Putamen (tissue), 1 donor: Measurements from ENCODE around the gene KRT85.
A peak's percentile ranks its signal among the peaks of the same experiment; 100 is the strongest.

Experiments used
- DNase-seq: peaks from one replicate; pipeline ENCODE4 v3.0.0-alpha.2; 2016; ENCODE audit warnings: low spot score

Gene KRT85

DNA sequence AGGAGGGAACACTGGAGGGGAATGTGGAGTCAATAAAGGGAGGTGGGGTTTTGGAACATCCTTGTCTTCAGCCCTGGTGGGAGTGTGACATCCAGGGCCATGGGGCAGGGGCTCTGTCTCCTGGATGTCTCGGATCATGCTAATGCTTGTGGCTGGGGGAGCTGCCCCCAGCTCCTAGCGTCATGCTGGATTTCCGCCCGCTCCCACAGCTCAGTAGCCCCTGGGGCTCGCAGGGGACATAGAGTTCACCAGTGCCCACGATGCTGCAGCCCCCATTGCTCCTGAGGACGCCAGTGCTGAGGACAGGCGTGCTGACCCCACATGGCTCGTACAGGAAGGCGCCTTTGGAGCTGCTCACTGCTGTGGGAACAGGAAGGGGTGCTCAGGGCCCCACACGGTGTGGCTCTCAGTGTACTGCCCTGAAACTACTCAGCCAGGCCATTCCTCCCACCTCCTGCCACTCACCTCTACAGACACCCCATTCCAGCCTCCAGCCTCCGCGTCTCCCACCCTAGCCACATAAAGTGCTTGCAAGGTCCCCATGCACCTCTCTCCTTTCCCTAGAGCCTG lies 27.6 kb upstream of the KRT85 start:
- no peak for DNase-seq

DNA sequence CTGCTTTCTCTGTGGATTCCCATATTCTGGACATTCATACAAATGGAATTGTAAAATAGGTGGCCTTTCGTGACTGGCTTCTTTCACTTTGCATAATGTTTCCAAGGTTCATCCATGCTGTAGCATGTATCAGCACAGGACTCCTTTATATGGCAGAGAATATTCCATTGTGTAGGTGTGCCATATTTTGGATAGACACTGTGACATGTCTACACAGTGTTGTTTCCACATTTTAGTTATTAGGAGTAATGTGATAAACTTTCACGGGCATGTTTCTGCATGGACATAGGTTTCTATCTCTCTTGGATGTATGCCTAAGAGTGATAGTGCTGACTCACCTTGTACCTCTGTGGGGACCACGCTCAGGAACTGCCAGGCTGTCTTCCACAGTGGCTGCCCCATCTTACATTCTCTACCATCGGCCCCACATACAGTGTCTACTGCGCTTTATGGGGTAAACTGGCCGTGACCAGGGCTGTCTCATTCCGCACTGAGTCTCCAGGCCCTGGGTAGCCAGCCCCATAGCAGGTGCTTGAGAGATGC lies 25.3 kb upstream of the KRT85 start:
- DNase-seq, result no peak

DNA sequence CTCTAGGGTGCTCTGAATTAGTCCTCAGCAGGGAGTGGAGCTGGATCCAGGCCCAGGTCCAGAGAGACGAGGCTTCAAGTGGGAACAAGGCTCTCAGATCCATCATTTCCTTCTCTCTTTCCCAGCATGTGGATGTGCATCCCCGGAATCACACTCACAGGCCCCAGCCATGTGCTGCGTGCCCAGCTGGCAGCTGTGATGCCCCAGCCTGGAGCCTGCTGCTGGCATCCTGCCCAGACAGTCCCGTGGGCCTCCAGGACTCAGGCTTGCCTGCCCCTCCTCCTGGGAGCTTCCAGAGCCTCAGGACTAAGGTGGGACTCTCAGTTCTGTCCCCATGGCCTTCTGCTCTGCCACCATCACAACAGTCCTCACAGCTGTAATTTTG lies 24.3 kb upstream of the KRT85 start:
- DNase-seq, result peak; percentile 41

DNA sequence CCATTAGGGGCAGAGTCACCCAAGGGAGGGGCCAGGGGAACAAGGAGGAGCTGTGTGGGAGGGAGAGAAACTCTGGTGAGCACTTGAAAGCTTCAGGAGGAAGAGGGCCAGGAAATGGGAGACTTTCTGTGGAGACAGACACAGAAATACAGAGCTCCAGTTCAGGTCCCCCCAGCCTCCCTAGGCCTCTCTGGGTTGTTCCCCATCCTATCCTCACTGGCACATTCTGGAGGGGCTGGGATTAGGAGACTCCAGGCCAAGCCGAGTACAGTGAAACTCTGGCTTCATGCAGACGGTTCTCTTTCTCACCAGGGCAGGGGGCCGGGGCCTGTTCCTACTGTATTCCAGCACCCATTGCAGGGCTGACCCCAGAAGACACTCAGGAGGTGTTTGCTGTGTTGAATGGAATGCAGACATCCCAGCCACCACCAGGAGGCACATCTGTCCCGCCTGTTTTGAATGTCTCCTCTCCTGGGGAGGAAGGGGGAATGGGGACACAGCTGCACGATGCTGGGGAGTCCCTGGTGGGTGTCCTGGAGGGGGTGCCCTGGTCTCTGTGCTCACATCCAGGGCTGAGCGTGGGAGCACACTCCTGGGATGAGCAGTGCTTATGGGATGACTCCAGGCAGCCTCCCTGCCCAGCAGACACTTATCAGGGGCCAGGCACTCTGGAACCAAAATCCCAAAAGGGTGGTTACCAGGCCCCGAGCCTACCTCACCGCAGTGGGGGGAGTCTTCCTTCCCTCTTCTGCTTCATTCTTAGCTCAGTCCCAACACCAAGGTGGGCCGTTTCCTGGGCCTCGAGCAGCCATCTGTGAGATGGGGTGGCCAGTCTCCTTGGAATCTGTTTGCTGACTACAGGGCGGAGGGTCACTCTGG lies 23.7 kb upstream of the KRT85 start:
- DNase-seq, result no peak

DNA sequence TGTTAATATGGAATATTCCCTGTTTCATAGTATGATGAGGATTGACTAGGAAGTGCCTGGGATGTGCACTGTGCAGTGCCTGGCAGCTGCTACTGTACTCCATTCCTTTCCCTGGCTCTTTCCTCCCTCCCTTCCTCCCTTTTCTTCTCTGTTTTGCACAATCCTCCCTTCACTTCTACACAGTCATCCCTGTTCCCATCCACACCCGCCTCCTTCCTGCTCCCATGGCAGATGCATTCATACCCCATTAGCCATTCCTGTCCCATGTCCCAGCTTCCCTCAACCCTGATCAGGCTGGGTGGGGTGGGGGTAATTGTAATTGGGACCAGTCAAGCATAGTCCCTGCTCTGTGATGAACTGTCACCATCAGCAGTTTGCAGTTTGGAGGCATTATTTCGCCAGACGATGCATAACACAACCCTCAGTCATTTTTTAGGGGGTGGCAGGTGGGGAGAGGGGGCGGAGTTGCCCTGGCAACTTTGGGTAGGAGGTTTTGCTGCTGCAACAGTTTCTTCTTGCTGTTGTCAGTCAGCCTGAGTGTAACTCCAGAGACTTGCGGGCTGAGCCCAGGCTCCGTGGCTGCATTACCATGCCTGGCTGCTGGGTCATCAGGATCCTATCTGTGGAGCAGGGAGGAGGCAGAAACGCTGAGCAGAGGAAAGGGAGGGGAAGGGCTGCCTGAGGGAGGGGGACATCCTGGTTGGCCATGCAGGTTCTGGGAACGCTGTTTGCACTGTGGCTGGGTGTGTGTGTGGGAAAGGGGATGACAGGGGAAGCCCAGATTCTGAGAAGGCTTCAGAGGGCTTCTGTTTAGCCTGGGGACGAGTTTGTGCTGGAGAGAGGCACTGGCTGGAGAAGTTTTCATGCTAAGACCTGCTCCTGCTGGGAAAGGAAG lies 22.3 kb upstream of the KRT85 start:
- DNase-seq, result peak; percentile 74

DNA sequence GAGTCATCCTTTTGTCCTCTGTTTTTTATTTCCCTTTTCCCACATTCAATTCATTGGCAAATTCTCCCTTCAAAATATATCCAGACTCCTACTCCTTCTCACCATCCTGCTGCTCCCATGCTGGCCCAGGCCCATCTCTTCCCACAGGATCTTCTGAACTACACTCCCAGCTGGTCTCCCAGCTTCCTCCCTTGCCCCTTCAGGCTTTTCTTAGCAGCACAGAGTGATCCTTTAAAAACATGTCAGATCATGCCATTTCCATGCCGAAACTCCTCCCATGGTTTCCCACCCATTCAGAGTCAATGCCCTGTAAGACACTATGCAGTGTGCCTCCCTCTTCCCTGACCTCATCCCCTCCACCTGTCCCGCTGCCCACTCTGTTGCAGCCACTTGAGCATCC lies 20.6 kb upstream of the KRT85 start:
- no peak for DNase-seq

DNA sequence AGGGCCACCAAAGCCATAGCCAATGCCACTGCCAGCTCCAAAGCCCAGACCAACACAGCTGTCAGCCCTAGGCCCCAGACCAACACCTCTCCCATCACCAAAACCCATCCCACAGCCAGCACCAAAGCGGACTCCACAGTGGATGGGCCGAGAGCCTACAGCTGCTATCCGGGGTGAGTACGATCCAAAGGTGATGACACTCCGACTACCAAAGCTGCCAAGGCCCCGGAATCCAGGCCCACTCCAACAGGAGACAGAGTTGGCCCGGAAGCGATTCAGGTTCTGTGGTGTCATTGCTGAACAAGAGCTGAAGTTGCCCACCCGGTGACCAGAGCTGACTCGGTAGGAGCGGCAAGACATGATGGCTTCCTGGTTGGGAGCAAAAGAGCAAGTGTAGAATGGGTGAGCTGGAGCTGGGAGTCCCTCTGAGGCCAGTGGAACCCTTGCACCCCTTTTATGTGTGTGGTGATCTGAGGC lies 18.0 kb upstream of the KRT85 start, which contains the start of gene KRT84:
Gene KRT84 (minus strand): TSS at position 427 of the 477 bp plus-strand sequence. CDS start 67 bp downstream, at position 360.
- no peak for DNase-seq

DNA sequence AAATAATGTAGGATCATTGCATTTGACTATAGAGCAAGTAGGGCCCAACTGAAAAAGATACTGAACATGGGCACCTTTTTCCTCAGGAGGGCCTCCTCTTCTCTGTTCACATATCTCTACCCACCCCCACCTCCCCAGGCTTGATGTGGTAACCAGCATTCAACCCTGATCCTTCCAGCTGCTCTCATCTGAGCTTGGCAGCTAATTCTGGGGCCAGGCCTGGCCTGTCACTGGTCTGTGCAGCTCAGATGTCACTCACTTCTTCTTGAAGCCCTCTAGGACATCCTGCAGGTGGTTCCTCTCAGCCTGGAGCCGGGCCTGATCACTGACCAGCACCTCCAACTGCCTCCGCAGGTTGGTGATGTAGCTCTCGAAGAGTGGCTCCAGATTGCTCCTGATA lies 16.1 kb upstream of the KRT85 start:
- DNase-seq, result no peak

DNA sequence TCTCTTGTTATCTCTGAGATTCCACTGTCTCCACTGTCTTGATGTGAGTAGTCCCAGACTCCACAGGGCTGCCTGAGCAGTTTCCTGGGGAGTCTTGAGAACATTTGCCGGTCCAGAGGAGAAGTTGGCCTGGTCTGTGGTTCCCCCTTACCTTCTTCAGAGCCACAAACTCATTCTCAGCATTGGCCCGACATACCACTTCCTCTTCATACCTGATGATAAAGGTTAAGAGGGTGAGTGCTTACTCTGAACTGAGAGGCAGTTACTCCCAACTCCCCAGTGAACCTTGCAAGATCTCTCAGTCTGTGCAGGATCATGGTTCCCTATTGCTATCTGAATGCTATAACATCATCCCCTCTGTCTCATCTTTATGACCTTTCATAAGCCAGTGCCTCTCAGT lies 15.6 kb upstream of the KRT85 start:
- DNase-seq, result no peak

DNA sequence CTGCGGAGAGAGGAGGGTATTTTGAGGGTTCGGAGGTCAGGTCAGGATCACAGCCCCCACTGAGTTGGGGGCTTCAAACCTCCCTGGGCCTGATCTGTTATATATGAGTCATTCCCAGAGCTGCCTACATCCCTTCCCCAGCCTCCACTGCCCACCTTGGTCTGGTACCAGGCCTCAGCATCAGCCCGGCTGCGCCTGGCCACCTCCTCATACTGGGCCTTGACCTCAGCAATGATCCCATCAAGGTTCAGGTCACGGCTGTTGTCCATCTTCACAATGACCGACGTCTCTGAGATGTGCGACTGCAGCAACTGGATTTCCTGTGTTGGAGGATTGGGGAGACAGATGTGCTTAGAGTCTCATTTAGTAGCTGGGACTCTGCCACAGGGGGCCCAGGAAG lies 13.9 kb upstream of the KRT85 start:
- DNase-seq, result no peak

DNA sequence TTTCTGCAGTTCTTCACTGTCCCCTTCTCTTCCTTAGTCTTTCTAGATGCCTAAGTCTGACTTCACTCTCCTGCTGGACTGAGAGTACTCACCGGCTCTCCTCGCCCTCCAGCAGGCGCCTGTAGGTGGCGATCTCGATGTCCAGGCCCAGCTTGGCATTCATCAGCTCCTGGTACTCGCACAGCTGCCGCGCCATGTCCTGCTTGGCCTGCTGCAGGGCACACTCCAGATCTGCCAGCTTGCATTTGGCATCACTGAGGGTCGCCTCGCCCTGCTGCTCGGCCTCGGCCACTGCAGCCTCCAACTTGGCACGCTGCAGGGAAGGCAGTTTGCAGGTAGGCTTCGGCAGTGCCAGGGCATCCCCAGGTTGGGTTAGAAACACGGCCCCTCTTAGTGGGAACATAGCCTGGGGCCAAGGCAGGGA lies 13.0 kb upstream of the KRT85 start:
- DNase-seq, result peak; percentile 17

DNA sequence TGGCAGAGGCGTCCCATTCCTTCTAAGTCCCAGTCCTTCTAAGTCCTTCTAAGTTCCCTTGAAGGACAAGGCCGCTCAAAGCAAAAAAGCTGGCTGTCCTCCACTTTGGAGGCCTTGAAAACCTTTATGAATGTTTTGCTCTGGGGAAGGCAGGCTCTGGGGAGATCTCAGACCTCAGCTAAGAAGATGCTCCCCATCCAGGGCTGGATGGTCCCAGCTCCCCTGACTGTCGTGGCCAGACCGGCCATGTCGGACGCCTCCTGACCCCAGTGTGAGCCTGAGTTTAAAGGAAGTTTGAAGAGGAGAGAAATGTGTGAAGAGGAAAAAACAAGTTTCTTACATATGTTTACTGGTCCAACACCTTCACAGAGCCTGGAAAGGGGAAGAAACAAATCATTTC lies 12.3 kb upstream of the KRT85 start:
- no peak for DNase-seq

DNA sequence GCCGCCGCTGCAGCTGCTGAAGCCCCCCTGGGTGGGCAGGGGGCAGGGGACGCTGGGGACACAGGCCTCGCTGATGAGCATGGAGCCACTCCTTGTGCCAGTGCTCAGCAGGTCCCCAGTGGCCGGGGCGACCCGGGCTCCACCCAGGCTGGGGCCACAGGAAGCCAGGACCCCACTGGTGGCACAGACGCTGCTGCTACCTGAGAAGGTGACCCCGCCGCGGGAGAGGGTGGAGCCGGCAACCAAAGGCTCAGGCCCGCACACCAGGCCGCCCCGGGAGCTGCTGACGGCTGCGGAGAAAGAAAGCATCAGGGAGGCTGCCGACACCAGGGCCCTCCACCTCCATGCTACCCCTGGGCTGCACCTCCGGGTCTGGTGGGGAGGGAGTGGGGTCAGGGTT lies 10.8 kb upstream of the KRT85 start:
- DNase-seq, result no peak

DNA sequence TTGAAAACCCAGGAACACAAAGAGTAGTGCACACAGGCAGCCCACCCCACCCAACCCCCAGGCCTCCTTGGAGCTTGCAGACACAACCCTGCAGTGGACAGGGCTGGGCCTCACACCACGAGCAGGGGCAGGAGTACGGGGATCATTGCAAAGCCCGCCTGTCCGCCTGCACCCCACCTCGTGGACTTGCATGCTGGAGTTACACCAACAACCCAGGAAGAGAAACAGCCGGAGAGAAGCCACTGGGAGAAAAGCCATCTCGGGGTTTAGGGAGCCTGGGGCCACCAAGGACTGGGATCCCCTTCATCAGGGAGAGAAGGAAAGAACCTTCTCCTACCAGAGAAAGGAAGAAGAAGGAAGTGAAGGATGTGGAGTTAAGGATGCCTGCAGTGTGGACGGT lies 10.0 kb upstream of the KRT85 start:
- no peak for DNase-seq

DNA sequence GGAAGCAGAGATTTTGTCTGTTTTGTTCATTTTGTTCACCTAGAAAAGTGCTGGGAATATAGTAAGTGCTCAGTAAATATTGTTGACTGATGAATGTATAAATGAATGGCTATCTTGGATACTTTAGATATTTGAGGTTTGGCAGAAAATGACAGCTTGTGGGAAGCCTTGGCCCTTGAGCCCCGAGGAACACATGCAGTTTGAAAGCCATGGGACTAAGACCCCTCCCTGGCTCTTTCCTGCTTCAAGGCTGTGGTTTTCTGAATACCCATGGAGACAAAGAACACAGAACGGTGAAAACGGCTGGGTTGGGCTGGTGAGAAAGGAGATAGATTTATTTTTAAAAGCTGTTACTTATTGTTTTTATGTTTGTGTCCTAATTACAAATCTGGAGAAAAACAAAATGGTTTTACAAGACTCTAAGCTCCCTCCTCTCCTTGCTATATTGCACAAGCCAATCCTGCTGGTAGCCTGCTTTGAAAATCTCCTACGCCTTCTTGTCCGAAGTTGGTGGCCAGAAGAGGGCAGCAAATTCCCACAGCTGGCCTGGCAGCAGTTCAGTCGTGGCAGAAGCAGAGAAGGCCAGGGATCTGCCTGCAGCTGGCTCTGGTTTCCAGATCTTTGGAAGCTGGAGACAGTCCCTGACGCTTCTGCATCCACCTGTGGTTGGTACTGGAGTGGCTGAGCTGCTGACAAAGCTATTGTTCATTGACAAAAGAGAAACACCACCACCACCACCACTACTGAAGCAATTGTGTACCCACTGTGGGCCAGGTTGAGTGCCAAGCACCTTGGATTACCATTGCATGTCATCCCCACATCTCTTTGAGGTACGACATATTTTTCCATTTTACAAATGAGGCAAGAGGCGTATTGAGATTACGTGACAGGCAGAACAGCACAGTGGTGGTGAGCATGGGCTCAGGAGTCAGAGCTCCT lies 5.2 kb upstream of the KRT85 start:
- DNase-seq, result peak; percentile 70

DNA sequence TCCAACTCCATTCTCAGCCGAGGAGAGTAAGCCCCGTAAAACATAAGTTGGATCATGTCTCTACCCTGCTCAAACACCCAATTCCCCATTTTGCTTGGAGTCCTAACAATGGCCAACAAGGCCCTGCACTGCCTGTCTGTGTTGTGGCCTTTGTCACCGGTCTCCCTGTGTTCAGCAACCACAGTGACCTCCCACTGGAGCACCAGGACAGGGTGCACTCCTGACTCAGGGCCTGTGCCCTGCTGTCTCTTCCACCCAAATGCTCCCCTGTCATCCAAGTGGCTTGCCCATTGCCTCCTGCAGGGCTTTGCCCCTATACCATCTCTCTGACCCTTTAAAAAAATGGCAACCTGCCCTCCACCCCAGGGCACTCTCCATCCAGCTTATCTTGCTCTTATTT lies 4.4 kb upstream of the KRT85 start:
- no peak for DNase-seq

DNA sequence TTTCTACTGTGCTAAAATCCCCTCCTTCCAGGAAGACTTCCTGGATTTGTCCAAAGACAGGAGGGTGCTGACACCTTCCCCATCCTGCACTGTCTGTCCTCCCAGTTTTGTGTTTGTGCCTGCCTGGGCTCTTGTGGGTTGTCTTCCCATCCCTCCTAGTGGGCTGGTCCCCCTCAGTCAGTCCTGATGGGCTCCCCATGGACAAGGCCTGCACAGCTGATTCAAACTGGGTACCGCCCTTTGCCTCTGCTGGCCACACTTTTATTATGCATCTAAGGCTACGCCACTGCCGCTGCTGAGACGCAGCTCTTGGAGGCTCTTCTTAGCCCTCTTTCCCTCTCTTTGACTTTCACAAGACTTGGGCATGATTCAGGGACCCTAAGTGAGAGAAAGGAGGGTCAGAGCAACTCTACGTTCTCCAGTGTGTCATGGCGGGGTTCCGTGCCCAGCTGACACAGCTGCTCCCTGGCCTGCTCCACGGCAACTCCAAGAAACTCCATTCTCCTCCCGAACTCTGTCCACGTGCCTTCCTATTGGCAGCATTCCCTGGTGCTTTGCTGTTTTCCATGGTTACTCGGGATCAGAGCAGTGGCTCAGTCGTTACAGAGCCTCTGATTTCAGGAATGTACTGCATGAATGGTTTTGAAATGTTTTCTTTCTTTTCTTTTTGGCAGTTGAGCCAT lies 3.8 kb upstream of the KRT85 start:
- DNase-seq, result peak; percentile 70

DNA sequence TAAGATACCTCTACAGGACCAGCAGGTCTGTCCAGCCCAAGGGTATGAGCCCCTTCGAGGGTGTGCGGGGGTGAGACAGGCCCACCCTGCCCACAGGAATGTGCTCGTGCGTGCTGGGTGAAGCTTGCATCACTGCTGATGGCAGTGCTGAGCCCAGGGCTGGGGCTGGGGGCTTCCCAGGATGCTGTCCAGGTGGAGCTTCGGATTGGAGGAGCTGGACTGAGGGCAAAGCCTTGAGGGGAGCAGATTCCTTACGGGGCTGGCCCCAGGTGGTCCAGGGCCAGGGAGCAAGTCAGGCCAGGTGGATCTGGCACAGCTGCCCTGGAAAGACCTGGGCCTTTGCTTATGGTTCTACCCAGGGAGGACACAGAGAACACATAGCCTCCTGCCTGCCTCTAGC lies 2.5 kb upstream of the KRT85 start:
- no peak for DNase-seq

DNA sequence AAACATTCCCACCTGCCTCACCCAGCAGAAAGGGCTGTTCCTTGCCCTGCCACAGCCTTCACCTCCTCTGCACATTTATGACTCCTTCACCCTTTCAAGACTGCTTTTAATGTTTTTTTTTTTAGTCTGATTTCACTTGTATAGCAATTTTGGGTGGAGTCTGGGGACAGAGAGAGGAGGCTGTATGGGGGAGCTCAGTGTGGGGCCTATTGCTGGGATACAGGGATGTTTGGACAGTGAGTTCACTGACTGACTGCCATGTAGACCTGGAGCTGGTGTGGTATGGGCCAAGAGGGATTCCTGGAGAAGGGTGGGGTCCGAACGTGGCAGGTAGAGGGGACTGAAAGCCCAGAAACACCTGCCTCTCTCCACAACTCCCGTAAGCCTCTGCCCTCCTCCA lies 1.9 kb upstream of the KRT85 start:
- no peak for DNase-seq

DNA sequence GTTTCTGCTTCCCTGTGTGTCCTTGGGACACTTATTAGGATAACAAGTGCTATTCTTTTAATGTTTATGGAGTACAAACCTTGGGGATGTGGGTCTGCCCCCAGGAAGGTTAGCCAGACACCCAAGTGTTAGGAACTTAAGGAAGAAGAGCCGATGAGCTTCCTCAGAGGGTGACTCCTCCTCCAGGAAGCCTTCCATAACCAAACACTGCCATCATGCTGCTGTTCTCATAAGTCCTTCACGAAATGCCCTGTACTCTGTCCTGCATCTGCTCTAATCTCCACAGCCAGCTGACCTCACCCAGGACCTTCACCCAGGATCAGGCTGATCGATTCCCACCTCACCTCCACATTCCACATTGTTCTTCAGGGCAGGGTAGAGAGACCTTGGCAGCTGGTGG lies 1.2 kb upstream of the KRT85 start:
- no peak for DNase-seq

DNA sequence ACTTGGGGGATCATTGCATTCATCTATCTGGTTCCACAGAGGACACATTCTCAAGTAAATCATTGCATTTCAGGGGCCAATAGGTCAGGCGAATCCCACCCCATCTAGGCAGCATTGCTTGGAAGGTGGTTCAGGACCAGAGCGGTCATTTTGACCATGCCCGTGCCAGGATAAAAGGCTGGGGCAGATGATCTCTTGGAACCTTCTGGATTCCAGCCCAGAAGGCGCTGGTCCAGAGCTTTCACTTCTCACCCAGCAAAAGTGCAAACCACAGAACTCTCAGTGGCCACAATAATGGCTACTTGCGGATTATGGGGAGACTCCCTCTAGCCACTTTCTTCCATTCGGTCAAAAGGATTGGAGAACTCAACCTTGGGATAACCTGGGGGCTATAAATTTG lies 595 bp upstream of the KRT85 start:
- DNase-seq, result no peak
